ENCODE data around the gene PSMD5. TPM values are rescaled to one million over a fixed set of nuclear protein-coding genes. Genes with fewer than 3 reads are reported as not detected.

PSMD5 gene
- polyA plus RNA-seq, 1 donor (not counting 4 experiments of a cell fraction or from before 2014, with no cell fraction given), result 55.2 TPM

GRCh38 chr9:120878188-120879130 lies 35.7 kb upstream of the PSMD5 start:
- Histone ChIP-seq H3K9me3 (ENCODE audit: control insufficient read depth, low read depth, low read length) (no peaks in the 10 kb centered on the region), H3K4me1 (ENCODE audit: control insufficient read depth, extremely low read depth, insufficient read depth, low read length) (peaks cover 27% of the 10 kb centered on the region), H3K36me3 (ENCODE audit: control insufficient read depth in 2 of 2, extremely low read depth in 1 of 2, insufficient read depth in 2 of 2, low read length in 2 of 2) (peaks cover 0 to 6% of the 10 kb centered on the region in 2 experiments), H3K9me1 (ENCODE audit: control insufficient read depth, extremely low read depth, insufficient read depth, low read length) (no peaks in the 10 kb centered on the region), H3K79me2 (ENCODE audit: control insufficient read depth, insufficient read depth, low read length) (no peaks in the 10 kb centered on the region), H3K4me3 (ENCODE audit: control insufficient read depth in 2 of 3, extremely low read depth in 1 of 3, insufficient read depth in 2 of 3, low read depth in 1 of 3, low read length in 3 of 3) (no peak overlapping the region), H2AFZ (ENCODE audit: control insufficient read depth, low read length) (no peak overlapping the region), H4K20me1 (ENCODE audit: control insufficient read depth, extremely low read depth, insufficient read depth, low read length) (no peaks in the 10 kb centered on the region), H3K9ac (ENCODE audit: control insufficient read depth, extremely low read depth, insufficient read depth, low read length) (no peak overlapping the region), H3K27ac (ENCODE audit: control insufficient read depth, insufficient read depth, low read length) (no peak overlapping the region), H3K4me2 (ENCODE audit: control insufficient read depth, extremely low read depth, insufficient read depth, low read depth, low read length) (peak overlapping the region; percentile 89), H3K27me3 (ENCODE audit: control insufficient read depth, extremely low read depth, insufficient read depth, low read length) (no peaks in the 10 kb centered on the region)
- FAIRE-seq (no peak), DNase-seq (ENCODE audit: low read depth, low spot score) (no peak)
- dilution Hi-C loops (cut with MboI; ENCODE audit: extremely low pct_ligation_motif_present, low sequenced_read_pairs), result no loop called here
- no peak for TF ChIP-seq CTCF (optimal IDR thresholded peaks at IDR 0.05 in 1 of 3, IDR thresholded peaks at IDR 0.05 in 1 of 3, conservative IDR thresholded peaks at IDR 0.05 in 1 of 3; ENCODE audit: extremely low read depth in 1 of 3, insufficient read depth in 2 of 3, low read length in 3 of 3)
- no peak for TF ChIP-seq EZH2 (IDR thresholded peaks at IDR 0.05; ENCODE audit: low read length)

- H3K27me3 ChIP-seq (ENCODE audit: control insufficient read depth, extremely low read depth, insufficient read depth, low read length), result no peaks in the 10 kb centered on the region
- peak overlapping the region; percentile 51 to 76 (median 62) for H3K4me3 ChIP-seq (ENCODE audit: control insufficient read depth in 2 of 3, extremely low read depth in 1 of 3, insufficient read depth in 2 of 3, low read depth in 1 of 3, low read length in 3 of 3)
- no peaks in the 10 kb centered on the region for H3K9me1 ChIP-seq (ENCODE audit: control insufficient read depth, extremely low read depth, insufficient read depth, low read length)
- dilution Hi-C loops (cut with MboI; ENCODE audit: extremely low pct_ligation_motif_present, low sequenced_read_pairs), result no loop called here
- H3K27ac ChIP-seq (ENCODE audit: control insufficient read depth, insufficient read depth, low read length), result peak overlapping the region; percentile 44
- peak in 1 of 3 experiments; percentile 45 for TF ChIP-seq CTCF (optimal IDR thresholded peaks at IDR 0.05 in 1 of 3, IDR thresholded peaks at IDR 0.05 in 1 of 3, conservative IDR thresholded peaks at IDR 0.05 in 1 of 3; ENCODE audit: extremely low read depth in 1 of 3, insufficient read depth in 2 of 3, low read length in 3 of 3)
- TF ChIP-seq EZH2 (IDR thresholded peaks at IDR 0.05; ENCODE audit: low read length), result no peak
- no peaks in the 10 kb centered on the region for H3K9me3 ChIP-seq (ENCODE audit: control insufficient read depth, low read depth, low read length)
- DNase-seq (ENCODE audit: low read depth, low spot score) (no peak), FAIRE-seq (no peak)
- H3K4me1 ChIP-seq (ENCODE audit: control insufficient read depth, extremely low read depth, insufficient read depth, low read length), result peaks cover 34% of the 10 kb centered on the region
- H2AFZ ChIP-seq (ENCODE audit: control insufficient read depth, low read length), result peak overlapping the region; percentile 96
- H3K4me2 ChIP-seq (ENCODE audit: control insufficient read depth, extremely low read depth, insufficient read depth, low read depth, low read length), result peak overlapping the region; percentile 89
- H4K20me1 ChIP-seq (ENCODE audit: control insufficient read depth, extremely low read depth, insufficient read depth, low read length), result no peaks in the 10 kb centered on the region
- H3K36me3 ChIP-seq (ENCODE audit: control insufficient read depth in 2 of 2, extremely low read depth in 1 of 2, insufficient read depth in 2 of 2, low read length in 2 of 2), result peaks cover 0 to 11% of the 10 kb centered on the region in 2 experiments
- no peaks in the 10 kb centered on the region for H3K79me2 ChIP-seq (ENCODE audit: control insufficient read depth, insufficient read depth, low read length)
- H3K9ac ChIP-seq (ENCODE audit: control insufficient read depth, extremely low read depth, insufficient read depth, low read length), result peak overlapping the region; percentile 71
Observed at GRCh38 chr9:120877276-120878034, 34.7 kb upstream of the PSMD5 start.
